SKM-1 (cell line): ENCODE data around the gene ZNRF1.

ENCODE experiments used
- DNase-seq: peaks from one replicate; lab custom pipeline; 2025; ENCODE audit not compliant: unreplicated experiment; lab: John Stamatoyannopoulos, UW

ZNRF1 gene

DNA sequence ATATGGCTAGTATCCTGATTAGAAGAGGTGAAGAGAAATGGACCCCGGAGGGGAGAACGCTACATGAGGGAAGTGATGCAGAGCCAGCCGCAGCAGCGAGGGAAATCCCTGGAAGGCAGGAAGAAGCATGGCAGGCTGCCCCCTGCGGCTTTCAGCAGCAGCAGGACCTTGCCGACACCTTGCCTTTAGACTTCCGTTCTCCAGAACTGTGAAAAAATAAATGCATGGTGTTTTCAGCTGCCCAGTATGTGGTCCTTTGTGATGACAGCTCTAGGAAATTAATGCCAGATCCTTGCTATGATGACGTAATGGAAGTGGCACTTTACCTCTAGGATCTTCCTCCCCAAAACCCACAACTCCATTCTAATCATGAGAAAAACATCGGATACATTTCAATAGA lies 139.8 kb downstream of the ZNRF1 start:
- no peak for DNase-seq

DNA sequence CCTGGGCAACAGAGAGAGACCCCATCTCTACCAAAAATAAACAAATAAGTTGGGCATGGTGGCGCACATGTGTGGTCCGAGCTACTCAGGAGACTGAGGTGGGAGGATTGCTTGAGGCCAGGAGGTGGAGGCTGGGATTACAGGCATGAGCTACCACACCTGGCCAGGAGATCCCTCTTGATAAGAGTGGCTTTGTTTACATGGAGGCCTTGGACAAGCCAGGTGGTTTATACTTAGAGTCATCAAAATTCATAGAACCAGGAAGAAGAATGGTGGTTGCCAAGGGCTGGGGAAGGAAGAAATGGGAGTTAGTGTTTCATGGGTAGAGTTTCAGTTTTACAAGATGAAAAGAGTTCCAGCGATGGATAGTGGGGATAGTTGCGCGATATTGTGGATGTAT lies 140.7 kb downstream of the ZNRF1 start:
- DNase-seq: no peak

DNA sequence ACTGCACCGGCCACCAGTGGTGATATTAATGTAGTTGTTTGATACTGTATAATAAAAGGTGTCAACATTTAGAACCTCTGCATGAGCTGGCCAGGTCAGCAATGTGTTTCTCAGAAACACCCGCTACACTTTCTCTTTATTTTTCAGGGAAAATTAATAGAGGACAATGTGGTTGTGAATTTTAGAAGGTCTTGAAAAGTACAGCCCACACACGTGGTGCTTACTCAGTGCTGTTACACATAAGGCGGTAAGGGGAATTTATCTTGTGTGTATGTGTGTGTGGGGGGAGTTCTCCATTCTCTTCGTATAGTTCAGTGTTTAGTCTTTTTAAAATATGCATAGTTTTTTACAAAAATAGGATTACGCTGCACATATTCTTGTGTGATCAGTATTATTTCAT lies 145.1 kb downstream of the ZNRF1 start:
- DNase-seq: no peak

DNA sequence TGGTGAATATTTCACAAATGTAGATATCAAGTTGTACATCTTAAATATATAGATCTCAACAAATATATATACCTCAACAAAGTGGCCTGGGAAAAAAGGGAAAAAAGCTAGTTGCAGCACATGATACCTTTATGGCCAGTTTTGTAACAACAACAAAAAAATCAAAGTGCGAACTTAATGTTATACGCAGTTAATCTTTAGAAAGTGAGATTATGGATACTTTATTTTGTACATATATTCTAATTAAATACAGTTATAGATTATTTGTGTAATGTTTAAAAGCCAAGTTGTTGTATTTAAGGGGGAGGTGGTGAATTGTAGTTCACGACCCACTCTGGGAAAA lies 149.1 kb downstream of the ZNRF1 start:
- DNase-seq: no peak

DNA sequence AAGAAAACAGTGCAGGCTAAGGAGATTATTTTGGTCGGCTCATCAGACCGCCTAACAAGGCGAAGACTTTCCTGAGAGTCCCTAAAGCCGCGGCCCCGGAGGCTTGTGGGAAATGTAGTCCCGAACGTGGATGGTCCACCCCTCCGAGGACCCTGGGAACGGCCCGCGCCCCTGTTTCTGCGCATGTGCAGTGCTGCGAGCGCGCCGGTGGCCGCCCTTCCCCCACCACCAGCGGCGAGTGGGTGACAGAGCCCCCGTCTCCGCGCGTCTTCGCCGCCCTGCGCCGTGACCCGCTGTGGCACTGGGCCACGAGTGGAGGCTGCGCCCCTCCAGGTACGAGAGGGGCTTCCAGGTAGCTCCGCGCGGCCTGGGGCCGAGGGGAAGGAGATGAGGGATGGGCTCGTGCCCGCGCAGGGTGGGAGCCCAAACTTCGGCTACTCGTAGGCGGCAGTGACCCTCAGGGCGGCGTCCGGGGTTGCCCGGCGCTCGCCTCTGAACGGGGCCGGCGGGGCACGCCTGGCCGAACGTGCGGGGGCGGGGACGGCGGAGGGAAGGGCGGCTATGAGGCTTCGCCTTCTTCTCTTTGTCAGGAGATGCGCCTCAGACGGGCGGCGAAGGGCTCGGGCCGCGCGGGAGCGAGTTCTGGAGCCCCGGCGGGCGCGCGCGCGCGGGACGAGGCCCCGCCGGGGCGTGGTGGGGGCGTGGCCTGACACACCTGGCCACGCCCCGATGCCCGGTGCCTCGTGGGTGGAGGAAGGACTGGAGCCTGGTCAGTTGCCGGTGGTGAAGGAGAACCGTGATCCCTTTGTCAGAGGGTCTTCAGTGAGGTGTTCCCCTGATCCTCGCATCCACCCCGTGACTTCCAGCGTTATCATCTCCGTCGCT lies 149.7 kb downstream of the ZNRF1 start, which contains the start of gene ZFP1:
ZFP1 (plus strand) TSS at position 214 of the 885 bp plus-strand sequence. CDS start 4,428 bp downstream, outside the sequence.
- peak; percentile 79 for DNase-seq

DNA sequence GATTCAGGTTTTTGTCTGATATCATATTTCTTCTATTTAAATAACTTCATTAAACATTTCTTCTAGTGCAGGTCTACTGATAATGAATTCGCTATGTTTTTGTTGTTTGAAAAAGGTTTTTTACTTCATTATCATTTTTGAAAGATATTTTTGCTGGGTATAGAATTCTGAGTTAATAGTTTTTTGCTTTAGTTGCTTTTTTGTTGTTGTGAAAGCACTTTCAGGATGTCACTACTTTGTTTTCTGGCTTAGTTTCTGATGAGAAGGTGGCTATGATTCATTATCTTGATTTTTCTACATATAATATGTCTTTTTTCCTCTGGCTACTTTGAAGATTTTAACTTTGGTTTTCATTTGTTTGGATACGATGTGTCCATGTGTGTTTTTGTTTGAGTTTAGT lies 153.0 kb downstream of the ZNRF1 start:
- no peak for DNase-seq

DNA sequence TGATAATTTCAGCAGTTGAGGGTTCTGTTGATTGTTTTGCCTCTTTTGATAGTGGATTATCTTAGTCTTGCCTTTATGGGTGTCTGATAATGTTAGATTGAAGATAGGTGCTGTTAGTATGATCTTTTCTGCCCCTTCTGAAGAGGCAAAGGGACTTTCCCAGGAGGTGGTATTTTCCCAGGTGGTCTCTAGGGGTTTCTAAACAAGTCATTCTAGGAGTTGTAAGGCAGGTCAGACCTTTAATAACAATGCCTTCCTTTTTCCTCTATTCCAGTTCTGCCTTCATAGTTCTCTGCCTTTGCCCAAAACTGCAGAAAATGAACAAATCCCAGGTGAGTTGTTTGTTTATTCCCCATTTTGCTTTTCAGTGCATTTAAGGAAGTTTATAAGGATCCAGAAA lies 153.8 kb downstream of the ZNRF1 start:
- DNase-seq: no peak

DNA sequence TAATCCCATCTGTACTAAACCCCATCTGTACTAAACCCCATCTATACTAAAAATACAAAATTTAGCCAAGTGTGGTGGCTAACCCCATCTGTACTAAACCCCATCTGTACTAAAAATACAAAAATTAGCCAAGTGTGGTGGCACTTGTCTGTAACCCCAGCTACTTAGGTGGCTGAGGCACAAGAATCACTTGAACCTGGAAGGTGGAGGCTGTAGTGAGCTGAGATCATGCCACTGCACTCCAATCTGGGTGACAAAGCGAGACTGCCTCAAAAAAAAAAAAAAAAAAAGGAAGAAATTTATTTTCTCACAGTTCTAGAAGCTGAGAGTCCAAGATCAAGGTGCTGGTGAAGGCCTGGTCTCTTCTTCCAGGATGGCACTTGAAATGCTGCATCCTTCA lies 161.6 kb downstream of the ZNRF1 start:
- no peak for DNase-seq
